ENCODE results near the gene EPN2.

DNA sequence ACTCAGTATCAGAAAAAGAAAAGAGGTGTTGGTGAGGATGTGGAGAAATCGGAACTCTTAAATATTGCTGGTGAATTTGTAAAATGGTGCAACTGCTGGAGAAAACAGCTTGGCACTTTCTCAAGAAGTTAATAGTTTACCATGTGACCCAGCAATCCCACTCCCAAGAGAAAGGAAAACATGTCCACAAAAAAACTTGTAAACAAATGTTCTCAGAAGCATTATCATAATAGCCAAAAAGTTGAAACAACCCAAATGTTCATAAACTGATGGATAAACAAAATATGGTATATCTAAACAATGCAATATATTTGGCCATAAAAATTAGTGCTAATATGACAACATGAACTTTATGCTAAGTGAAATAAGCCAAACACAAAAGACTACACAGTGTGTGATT lies 138.6 kb downstream of the EPN2 start:
- TF ChIP-seq, protein P1, sequence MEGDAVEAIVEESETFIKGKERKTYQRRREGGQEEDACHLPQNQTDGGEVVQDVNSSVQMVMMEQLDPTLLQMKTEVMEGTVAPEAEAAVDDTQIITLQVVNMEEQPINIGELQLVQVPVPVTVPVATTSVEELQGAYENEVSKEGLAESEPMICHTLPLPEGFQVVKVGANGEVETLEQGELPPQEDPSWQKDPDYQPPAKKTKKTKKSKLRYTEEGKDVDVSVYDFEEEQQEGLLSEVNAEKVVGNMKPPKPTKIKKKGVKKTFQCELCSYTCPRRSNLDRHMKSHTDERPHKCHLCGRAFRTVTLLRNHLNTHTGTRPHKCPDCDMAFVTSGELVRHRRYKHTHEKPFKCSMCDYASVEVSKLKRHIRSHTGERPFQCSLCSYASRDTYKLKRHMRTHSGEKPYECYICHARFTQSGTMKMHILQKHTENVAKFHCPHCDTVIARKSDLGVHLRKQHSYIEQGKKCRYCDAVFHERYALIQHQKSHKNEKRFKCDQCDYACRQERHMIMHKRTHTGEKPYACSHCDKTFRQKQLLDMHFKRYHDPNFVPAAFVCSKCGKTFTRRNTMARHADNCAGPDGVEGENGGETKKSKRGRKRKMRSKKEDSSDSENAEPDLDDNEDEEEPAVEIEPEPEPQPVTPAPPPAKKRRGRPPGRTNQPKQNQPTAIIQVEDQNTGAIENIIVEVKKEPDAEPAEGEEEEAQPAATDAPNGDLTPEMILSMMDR (optimal IDR thresholded peaks at IDR 0.05 in 1 of 3, IDR thresholded peaks at IDR 0.05 in 1 of 3, conservative IDR thresholded peaks at IDR 0.05 in 1 of 3; ENCODE audit: extremely low read depth in 1 of 3, insufficient read depth in 2 of 3, low read length in 3 of 3): no peak
- no peak for TF ChIP-seq EZH2 (IDR thresholded peaks at IDR 0.05; ENCODE audit: low read length)

Measured in keratinocyte (primary cell).